C4-2B (cell line): ENCODE measurements around the gene F12.

Experiments used
- H3K27ac ChIP-seq: fragments of 450-650 bp; 2 replicates; pipeline ENCODE4 v1.5.1; 2017
- CTCF ChIP-seq: fragments of 450-650 bp; conservative IDR thresholded peaks from 2 replicates; pipeline ENCODE4 v1.5.1; 2017; ENCODE audit warnings: mild to moderate bottlenecking
- ZFX ChIP-seq: fragments of 450-650 bp; IDR thresholded peaks from 2 replicates; pipeline ENCODE4 v1.6.1; 2017

F12 gene

GRCh38 chr5:177355162-177355867, 54.0 kb downstream of the F12 start:
- TF ChIP-seq CTCF (no peak), ZFX (no peak)
- no peak overlapping the region for H3K27ac ChIP-seq

GRCh38 chr5:177354711-177355110, 54.7 kb downstream of the F12 start:
- H3K27ac ChIP-seq: no peak overlapping the region
- no peak for TF ChIP-seq ZFX
- TF ChIP-seq CTCF: no peak

GRCh38 chr5:177354256-177354655, 55.1 kb downstream of the F12 start:
- no peak overlapping the region for H3K27ac ChIP-seq
- TF ChIP-seq CTCF (no peak), ZFX (no peak)

GRCh38 chr5:177353093-177353492, 56.3 kb downstream of the F12 start:
- TF ChIP-seq CTCF: no peak
- H3K27ac ChIP-seq: no peak overlapping the region
